AG10803 (cell line): ENCODE measurements around the gene CDH24.

Experiments
- DNase-seq: peaks from one replicate; pipeline ENCODE4 v3.0.0; 2010; ENCODE audit warnings: low read depth
- H3K4me3 ChIP-seq: 2 replicates; pipeline ENCODE4 v1.5.1; 2011; ENCODE audit warnings: mild to moderate bottlenecking, low read length, control low read depth
- CTCF ChIP-seq: conservative IDR thresholded peaks from 2 replicates; pipeline ENCODE4 v1.5.1; 2011; ENCODE audit warnings: mild to moderate bottlenecking, low read length, control low read depth, inconsistent platforms

CDH24 gene

GRCh38 chr14:23033251-23033727, 24.0 kb downstream of the CDH24 start:
- TF ChIP-seq CTCF: no peak
- H3K4me3 ChIP-seq: peak overlapping the region; percentile 91
- DNase-seq: no peak

GRCh38 chr14:23030936-23031335, 26.4 kb downstream of the CDH24 start:
- H3K4me3 ChIP-seq: no peak overlapping the region
- DNase-seq: no peak
- no peak for TF ChIP-seq CTCF

GRCh38 chr14:23028799-23029198, 28.5 kb downstream of the CDH24 start:
- TF ChIP-seq CTCF: no peak
- DNase-seq: no peak

GRCh38 chr14:23025151-23025814, 32.0 kb downstream of the CDH24 start:
- no peak for DNase-seq
- H3K4me3 ChIP-seq: no peak overlapping the region
- TF ChIP-seq CTCF: no peak

More at GRCh38 chr14:23028799-23029198, 28.5 kb downstream of the CDH24 start:
- H3K4me3 ChIP-seq: no peak overlapping the region

GRCh38 chr14:23024612-23025075, 32.7 kb downstream of the CDH24 start:
- no peak for DNase-seq
- H3K4me3 ChIP-seq: no peak overlapping the region
- TF ChIP-seq CTCF: no peak

- no peak for TF ChIP-seq CTCF
- DNase-seq: no peak
- no peak overlapping the region for H3K4me3 ChIP-seq
Observed at GRCh38 chr14:23023795-23024152, 33.5 kb downstream of the CDH24 start.

GRCh38 chr14:23023022-23023794, 34.1 kb downstream of the CDH24 start:
- no peak for DNase-seq
- TF ChIP-seq CTCF: no peak
- no peak overlapping the region for H3K4me3 ChIP-seq
